Fibroblast of skin of left quadriceps (primary cell): Measurements from ENCODE around the gene EPB41L4B.
"Not testable (repeated sequence)": the region's sequence is repeated elsewhere in the genome, so short reads cannot be mapped to it uniquely, and the experiment has no call there.

Experiments used
- DNase-seq, 2 experiments: peaks; one replicate each; pipeline ENCODE4 v3.0.0-alpha.2; 2013; ENCODE audit warnings: low read depth in 2 of 2

EPB41L4B gene

DNA sequence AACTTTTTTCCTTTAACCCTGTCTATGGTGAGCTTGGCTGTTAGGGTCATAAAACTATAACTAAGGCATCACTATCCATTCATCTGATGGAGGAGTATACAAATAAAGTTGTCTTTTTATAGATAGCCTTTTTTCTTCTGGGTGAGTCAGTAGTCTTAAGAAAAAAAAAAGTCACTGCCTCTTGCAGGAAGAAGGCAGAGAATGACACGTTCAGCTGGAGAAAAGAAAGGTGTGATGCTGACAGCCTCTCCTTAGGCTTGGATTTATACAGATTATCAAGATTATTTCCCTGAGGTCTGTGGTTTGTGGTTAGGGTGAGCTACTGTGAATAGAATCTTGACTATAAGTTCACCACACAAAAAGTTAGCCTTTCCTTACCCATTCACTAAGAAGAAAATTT lies 23.0 kb downstream of the EPB41L4B start:
- DNase-seq = peak; percentile 73

DNA sequence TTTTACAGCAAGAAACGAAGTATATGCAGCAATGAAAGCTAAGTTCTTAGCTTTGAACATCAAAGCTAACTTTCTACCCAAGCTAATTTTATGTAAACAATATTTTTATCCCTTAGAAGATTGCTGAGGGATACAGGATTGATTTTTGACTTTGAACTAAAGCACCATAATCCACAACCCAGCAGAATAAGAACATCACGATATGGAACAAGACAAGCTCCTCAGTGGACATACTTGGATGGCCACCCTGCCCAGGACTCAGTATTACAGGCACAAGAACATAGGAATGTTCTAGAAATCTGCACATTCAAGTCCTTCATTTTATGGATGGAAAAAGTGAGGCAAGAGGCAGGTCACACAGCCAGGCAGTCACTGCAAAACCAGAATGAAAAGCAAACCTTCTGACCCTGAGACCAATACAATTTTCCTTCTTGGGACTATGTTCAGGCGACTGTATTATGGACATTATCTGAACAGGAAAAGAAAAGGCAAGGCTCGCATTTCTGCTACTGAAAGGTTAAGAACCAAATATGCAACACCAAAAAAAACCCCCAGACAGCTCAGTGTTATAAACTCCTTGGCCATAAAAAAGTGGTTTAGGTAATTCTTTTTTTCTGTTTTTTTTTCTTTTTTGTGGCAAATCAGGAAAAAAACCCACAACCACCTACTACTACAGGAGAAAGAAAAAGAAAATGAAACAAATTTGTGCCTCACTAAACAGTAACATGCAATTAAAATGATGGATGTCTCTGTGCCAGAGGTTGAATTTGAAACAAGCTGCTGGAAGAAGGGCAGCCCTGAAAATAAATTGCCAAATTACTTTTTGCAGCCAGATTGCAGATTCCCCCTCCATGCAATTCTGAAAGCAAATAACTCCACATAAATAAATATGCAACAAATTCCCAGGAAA lies 25.4 kb downstream of the EPB41L4B start:
- no peak for DNase-seq

DNA sequence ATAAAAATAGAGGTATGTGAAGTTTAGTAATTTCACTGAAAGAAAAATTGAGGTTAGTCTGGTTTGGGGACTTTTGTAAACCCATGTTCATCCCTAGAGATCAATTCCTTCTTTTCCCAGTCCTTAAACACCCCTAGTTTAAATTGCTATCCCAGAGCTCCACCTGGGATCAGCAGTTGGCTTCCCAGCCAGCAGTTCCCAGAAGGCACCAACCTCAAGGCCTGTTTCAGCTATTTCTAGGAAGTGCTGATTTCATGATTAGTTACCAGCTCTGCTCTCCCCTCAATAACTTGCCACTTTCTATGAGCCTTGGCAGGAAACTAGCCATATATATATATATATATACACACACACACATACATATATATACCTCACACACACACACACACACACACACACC lies 30.5 kb downstream of the EPB41L4B start:
- DNase-seq = no peak

GRCh38 chr9:109289931-109290330 lies 30.9 kb downstream of the EPB41L4B start:
- no peak for DNase-seq

DNA sequence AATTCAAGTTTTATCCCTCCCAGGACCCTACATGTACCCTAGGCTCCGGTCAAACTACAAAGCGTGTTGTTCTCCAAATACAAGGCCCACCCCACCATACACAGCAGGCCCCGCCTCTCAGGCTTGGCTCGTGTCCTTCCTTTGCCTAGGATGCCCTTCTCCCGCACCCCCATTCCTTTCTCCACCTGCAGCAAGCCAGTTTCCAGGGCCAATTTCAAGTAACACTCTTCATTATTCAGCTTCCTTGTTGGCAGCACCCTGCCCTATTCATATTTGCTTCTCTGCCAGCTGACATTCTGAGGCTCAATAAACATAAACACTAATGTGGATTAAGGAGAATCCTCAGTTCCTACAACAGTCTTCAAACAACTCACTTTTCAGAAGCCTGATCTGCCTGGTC lies 31.7 kb downstream of the EPB41L4B start:
- DNase-seq = no peak

DNA sequence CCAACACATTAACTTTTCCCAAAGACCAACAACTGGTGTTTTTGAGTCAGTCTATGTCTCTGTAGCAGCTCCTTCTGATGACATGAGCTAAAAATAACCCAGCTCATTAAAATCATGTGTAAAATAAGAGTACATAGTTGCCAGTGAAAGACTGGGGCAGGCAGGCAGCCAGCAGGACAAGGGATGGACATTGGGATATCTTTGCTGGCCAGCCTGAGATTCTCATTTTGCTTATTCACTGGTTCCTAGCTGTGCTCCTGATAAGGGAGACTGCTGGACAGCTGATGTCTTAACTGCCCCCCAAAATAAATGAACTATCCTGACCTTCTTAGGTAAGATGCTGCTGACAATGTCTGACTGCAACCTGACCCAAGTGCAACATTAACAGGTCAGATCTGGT lies 33.9 kb downstream of the EPB41L4B start:
- DNase-seq = no peak

DNA sequence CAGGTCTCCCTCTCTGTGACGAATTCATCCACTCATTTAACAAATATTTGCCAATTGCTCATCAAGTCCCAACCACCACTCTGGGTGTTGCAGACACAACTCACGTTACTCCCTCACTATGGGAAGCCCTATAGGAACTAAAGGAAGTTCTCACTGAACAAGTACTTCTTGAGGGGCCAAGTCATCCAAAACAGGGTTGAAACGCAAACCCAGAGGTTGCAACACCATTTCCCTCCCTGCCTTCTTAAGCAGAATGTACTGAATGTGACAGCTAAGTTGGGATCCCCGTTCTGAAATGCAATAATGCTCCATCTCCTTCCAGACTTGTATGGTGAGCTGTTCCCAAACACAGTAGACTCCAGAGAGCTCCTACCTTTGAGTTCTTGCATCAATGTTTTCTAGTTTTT lies 34.3 kb downstream of the EPB41L4B start:
- peak; percentile 17 to 20 for DNase-seq

- DNase-seq = not testable (repeated sequence)
Observed at GRCh38 chr9:109283672-109284071, 37.2 kb downstream of the EPB41L4B start.

DNA sequence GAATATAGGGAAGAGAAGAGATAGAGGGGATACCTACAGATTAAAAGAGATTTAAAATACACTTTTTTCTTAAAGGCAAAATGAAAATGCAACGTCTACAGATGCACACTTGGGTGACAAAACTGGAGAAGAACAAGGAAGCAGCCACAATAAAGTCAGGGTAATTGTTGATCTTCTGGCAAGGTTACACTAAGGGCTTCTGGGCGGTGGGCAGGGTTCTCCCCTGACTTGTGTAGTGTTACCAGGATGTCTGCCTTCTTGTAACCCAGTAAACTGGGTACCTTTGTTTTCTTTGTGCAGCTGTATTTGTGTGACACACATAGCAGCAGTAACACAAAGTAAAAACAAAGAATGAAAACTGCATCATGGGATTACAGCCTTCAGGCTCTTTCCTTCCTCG lies 37.8 kb downstream of the EPB41L4B start:
- no peak for DNase-seq

DNA sequence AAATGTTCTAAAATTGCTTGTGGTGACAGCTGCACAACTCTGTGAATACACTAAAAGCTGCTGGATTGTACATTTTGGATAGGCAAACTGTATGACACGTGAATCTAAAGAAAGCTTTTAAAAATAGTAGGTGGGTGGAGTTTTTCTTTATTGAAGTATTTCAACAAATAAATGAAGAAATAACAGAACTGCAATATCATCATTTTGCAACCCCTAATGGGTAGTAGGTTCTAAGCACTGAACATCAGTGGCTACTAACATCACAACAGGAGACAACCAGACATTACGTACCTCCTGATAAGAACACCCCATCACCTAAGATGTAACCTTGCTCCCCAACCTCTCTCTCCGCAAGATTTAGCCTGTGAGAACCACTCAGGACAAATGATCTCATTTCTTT lies 38.6 kb downstream of the EPB41L4B start:
- DNase-seq = no peak

DNA sequence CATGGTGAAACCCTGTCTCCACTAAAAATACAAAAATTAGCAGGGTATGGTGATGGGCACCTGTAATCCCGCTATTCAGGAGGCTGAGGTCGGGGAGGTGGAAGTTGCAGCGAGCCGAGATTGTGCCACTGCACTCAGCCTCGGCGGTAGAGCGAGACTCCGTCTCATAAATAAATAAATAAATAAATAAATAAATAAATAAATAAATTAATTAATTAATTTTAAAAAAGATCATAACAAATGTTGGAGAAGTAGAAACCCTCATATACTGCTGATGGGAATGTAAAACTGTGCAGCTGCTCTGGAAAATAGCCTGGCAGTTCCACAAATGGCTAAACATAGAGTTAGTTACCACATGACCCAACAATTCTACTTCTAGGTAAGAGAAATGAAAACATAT lies 39.3 kb downstream of the EPB41L4B start:
- no peak for DNase-seq

DNA sequence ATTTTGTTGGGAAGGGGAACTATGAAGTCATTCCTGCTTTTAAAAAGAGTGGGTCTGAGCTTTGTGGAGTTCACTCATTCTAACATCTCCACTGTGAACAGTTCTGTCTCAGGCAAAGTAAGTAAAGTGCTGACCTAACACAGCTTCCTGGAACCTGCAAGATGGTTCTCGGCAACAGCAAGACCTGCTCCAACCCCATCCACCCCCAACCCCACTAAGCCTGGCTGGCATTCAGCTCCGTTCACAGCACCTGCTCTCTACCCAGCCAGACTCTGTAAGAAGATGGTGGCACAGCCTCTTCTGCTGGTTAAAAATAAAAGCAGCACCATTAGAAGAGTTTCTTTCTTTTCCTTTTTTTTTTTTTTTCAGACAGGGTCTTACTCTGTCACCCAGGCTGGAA lies 42.0 kb downstream of the EPB41L4B start:
- DNase-seq = no peak

DNA sequence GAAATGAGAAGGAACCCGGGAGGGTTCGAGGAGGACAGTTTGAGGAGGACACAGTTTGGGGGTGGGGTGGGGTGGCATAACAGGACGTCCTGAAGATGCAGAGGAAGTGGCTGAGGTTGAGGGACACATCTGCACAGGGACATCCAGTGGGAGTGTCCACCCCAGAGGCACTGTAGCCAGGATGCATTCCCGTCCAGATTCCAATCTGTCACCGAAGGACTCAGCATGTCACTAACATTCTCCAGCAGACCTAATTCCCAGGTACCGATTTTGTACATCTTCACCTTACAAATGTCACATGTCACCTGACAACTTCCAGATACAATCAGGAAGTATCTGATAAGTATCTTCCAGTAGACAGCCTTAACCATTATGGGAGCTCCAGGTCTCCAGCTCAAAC lies 42.6 kb downstream of the EPB41L4B start:
- no peak for DNase-seq

- DNase-seq = no peak
Observed at GRCh38 chr9:109277451-109277850, 43.4 kb downstream of the EPB41L4B start.

- DNase-seq = no peak
Observed at GRCh38 chr9:109276469-109277440, 44.1 kb downstream of the EPB41L4B start.

DNA sequence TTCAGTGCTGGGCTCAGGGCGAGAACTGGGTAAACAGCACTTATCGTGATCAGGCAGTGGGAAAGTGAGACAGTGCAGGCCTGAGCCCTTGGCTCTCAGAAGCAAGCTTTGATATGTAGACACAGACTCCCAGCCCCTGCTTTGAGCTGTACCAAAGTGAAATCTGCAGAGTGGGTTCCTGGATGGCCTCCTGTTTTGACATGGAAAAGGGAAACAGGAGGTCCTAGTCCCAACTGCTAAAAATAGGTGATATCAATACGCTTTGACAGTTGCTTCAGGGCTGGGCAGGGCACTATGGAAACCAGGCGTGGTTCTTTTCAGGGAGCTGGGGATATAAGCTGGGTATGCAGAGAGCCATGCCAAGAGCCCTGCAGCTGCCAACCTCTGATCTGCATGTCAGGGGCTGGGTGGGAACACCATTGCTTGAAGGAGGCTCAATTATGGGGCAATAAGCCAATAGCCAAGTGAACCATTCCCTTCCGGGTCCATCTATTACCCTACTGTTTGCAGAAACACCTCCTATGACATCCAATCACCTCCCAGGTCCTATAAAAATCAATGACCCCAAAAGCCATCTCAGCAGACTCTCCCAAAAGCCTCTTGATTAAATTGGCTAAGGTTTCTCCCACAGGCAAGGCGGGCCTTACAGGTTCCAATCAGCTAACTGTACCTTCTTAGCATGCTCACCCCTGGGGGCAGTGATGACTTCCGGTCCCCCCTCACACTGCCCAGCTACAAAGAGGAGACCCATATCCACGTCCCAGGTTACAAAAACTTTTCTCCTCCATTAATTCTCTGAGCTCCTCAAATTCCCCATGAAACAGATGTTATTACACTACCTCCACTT lies 45.8 kb downstream of the EPB41L4B start:
- DNase-seq = no peak

DNA sequence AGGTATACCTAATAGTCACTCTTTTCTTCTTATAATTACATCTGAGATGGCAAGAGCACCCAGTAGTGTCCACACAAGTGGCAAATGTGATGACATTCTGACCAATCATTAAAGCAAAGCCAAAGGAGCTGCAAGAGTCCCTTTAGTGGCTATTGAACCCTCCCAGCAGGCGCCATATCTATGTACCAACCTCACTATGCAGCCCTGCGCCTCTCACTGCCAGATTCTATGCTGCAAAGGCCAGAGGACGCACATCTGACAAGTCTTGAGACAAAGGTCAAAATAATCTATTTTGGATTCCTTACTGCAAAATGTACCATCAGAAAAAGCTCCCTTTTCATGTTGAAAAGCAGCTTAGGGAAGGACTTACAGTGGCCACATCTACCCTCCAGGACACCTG lies 47.0 kb downstream of the EPB41L4B start:
- no peak for DNase-seq

DNA sequence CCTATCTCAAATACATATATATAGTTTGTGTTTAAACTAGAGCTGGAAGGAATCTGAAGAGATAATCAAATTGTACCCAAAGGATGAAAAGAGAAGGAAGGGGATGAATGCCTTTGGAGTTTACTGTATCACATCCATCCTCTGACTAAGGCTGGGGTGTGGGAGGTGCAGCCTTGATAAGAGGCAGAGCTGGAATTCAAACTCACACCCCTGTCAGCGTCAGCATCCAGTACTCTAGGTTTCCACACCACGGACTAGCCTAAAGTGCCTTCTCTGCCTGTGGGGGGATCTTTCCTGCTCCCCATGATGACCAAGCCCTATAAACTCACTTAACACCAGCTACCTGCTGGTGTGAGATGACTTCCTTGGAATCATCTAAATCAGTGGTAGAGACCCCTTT lies 48.1 kb downstream of the EPB41L4B start:
- no peak for DNase-seq

GRCh38 chr9:109272045-109272444 lies 48.8 kb downstream of the EPB41L4B start:
- no peak for DNase-seq

GRCh38 chr9:109270971-109271925 lies 49.6 kb downstream of the EPB41L4B start:
- DNase-seq = no peak

GRCh38 chr9:109270441-109270840 lies 50.4 kb downstream of the EPB41L4B start:
- no peak for DNase-seq
